Neutrophil (primary cell): Measurements from ENCODE around the gene VWA8.

ENCODE experiments used
- H3K27ac ChIP-seq: fragments of 200-600 bp; sonication (generic); 2 replicates; pipeline ENCODE4 v1.5.1; 2016; ENCODE audit warnings: mild to moderate bottlenecking, moderate library complexity
- H3K27me3 ChIP-seq: fragments of 200-600 bp; sonication (generic); 2 replicates; pipeline ENCODE4 v1.6.0; 2016; ENCODE audit warnings: mild to moderate bottlenecking
- H3K36me3 ChIP-seq: fragments of 200-600 bp; sonication (generic); 2 replicates; pipeline ENCODE4 v1.5.1; 2017
- H3K4me1 ChIP-seq, 2 experiments: fragments of 200-600 bp in 1 of 2; sonication (generic) in 1 of 2; 1 replicate in 1 of 2; 2 replicates in 1 of 2; pipeline versions ENCODE4 v1.5.1 to v1.6.1; 2013 to 2016; ENCODE audit warnings: low read depth in 1 of 2, low read length in 1 of 2, mild to moderate bottlenecking in 1 of 2, moderate library complexity in 1 of 2; ENCODE audit not compliant: control insufficient read depth in 1 of 2, insufficient read depth in 1 of 2
- H3K4me3 ChIP-seq, 2 experiments: fragments of 200-600 bp in 1 of 2; sonication (generic) in 1 of 2; 1 replicate in 1 of 2; 2 replicates in 1 of 2; pipeline ENCODE4 v1.5.1; 2013 to 2016; ENCODE audit warnings: low read depth in 1 of 2, low read length in 1 of 2, mild to moderate bottlenecking in 1 of 2, moderate library complexity in 1 of 2
- H3K9me3 ChIP-seq: fragments of 200-600 bp; sonication (generic); 2 replicates; pipeline ENCODE4 v1.5.1; 2016
- CTCF ChIP-seq: fragments of 200-600 bp; sonication (generic); IDR thresholded peaks from 2 replicates; pipeline ENCODE4 v1.5.1; 2016; ENCODE audit warnings: antibody characterized with exemption

VWA8 gene

GRCh38 chr13:41969072-41969471 lies 8.2 kb upstream of the VWA8 start:
- Histone ChIP-seq H3K9me3 (no peaks in the 10 kb centered on the region), H3K4me1 (no peaks in the 10 kb centered on the region), H3K27ac (no peak overlapping the region), H3K36me3 (no peaks in the 10 kb centered on the region), H3K27me3 (peaks cover 11% of the 10 kb centered on the region), H3K4me3 (no peak overlapping the region)
- TF ChIP-seq CTCF = no peak

GRCh38 chr13:41966671-41967070 lies 5.8 kb upstream of the VWA8 start:
- Histone ChIP-seq H3K36me3 (no peaks in the 10 kb centered on the region), H3K4me1 (peaks cover under 1 to 3% of the 10 kb centered on the region in 2 experiments), H3K9me3 (no peaks in the 10 kb centered on the region), H3K27ac (no peak overlapping the region), H3K27me3 (peaks cover 33% of the 10 kb centered on the region), H3K4me3 (no peak overlapping the region)
- TF ChIP-seq CTCF = no peak

- no peak for TF ChIP-seq CTCF
- H3K4me1 ChIP-seq = peaks cover 13 to 14% of the 10 kb centered on the region in 2 experiments
- H3K36me3 ChIP-seq = no peaks in the 10 kb centered on the region
- H3K4me3 ChIP-seq = no peak overlapping the region
- H3K9me3 ChIP-seq = no peaks in the 10 kb centered on the region
- peaks cover 45% of the 10 kb centered on the region for H3K27me3 ChIP-seq
- H3K27ac ChIP-seq = no peak overlapping the region
These were observed 2.1 kb upstream of the VWA8 start for GRCh38 chr13:41962994-41963393.

GRCh38 chr13:41961466-41961760 lies 504 bp upstream of the VWA8 start:
- Histone ChIP-seq H3K36me3 (no peaks in the 10 kb centered on the region), H3K4me3 (peak overlapping the region; percentile 53 to 73), H3K27me3 (peaks cover 45% of the 10 kb centered on the region), H3K9me3 (no peaks in the 10 kb centered on the region), H3K4me1 (peaks cover 13 to 14% of the 10 kb centered on the region in 2 experiments), H3K27ac (peak overlapping the region; percentile 55)
- no peak for TF ChIP-seq CTCF

- Histone ChIP-seq H3K27ac (peak overlapping the region; percentile 55), H3K4me3 (peak overlapping the region; percentile 53 to 73), H3K9me3 (no peaks in the 10 kb centered on the region), H3K27me3 (peaks cover 45% of the 10 kb centered on the region), H3K4me1 (peaks cover 14 to 20% of the 10 kb centered on the region in 2 experiments), H3K36me3 (no peaks in the 10 kb centered on the region)
- no peak for TF ChIP-seq CTCF
These were observed 685 bp downstream of the VWA8 start for GRCh38 chr13:41960211-41960636.

- H3K27me3 ChIP-seq = peaks cover 12% of the 10 kb centered on the region
- no peak for TF ChIP-seq CTCF
These were observed 4.6 kb downstream of the VWA8 start for GRCh38 chr13:41956272-41956671.

More at GRCh38 chr13:41956272-41956671, 4.6 kb downstream of the VWA8 start:
- no peak overlapping the region for H3K27ac ChIP-seq
- H3K9me3 ChIP-seq = no peaks in the 10 kb centered on the region
- H3K36me3 ChIP-seq = no peaks in the 10 kb centered on the region
- H3K4me3 ChIP-seq = no peak overlapping the region
- peaks cover 7 to 16% of the 10 kb centered on the region in 2 experiments for H3K4me1 ChIP-seq
